HEK293 (cell line): Measurements from ENCODE around the gene SERHL2.

Experiments used
- CTCF ChIA-PET: fragments of 350-600 bp; formaldehyde crosslinking; extraction: SDS; loops from one replicate; lab custom pipeline; 2021; ENCODE audit warnings: antibody characterized with exemption; lab: Yijun Ruan, JAX
- POLR2A ChIA-PET: fragments of 300-600 bp; formaldehyde crosslinking; extraction: SDS; loops from one replicate; lab custom pipeline; 2020; ENCODE audit warnings: antibody characterized with exemption, inconsistent platforms; lab: Yijun Ruan, JAX
- H3K27ac ChIP-seq: fragments of 200-500 bp; sonication (Bioruptor generic); 2 replicates; pipeline ENCODE4 v1.5.1; 2014; ENCODE audit warnings: low read depth, low read length, control low read depth, inconsistent platforms; ENCODE audit errors: extremely low read depth
- H3K36me3 ChIP-seq, 2 experiments: fragments of 200-500 bp in 1 of 2; sonication (Bioruptor generic) in 1 of 2; 1 replicate in 1 of 2; 2 replicates in 1 of 2; pipeline ENCODE4 v1.5.1; 2014 to 2017; ENCODE audit warnings: inconsistent platforms in 2 of 2, low read length in 2 of 2; ENCODE audit not compliant: control insufficient read depth in 2 of 2, insufficient read depth in 1 of 2
- H3K4me1 ChIP-seq: fragments of 200-500 bp; sonication (Bioruptor generic); 2 replicates; pipeline ENCODE4 v1.5.1; 2014; ENCODE audit warnings: mild to moderate bottlenecking, low read length, inconsistent platforms; ENCODE audit not compliant: control insufficient read depth, insufficient read depth
- H3K4me3 ChIP-seq: 2 replicates; pipeline ENCODE4 v1.5.1; 2011; ENCODE audit warnings: low read depth, mild to moderate bottlenecking, control low read depth, low read length, moderate library complexity
- H3K9me3 ChIP-seq: fragments of 200-500 bp; sonication (Bioruptor generic); 2 replicates; pipeline ENCODE4 v1.5.1; 2014; ENCODE audit warnings: low read depth, low read length, inconsistent platforms; ENCODE audit not compliant: control insufficient read depth, insufficient read depth
- BCL11B ChIP-seq: fragments of 450-650 bp; formaldehyde crosslinking; IDR thresholded peaks from 2 replicates; pipeline ENCODE4 v1.5.1; 2016; ENCODE audit warnings: low read depth, missing biosample characterization, missing genetic modification characterization
- BCL6B ChIP-seq: fragments of 450-650 bp; formaldehyde crosslinking; IDR thresholded peaks from 2 replicates; pipeline ENCODE4 v1.5.1; 2017; ENCODE audit warnings: missing biosample characterization, missing genetic modification characterization
- CTCF ChIP-seq: fragments of 450-650 bp; formaldehyde crosslinking; IDR thresholded peaks from 2 replicates; pipeline ENCODE4 v1.5.1; 2016; ENCODE audit warnings: missing biosample characterization, missing genetic modification characterization
- FEZF1 ChIP-seq: fragments of 450-650 bp; formaldehyde crosslinking; IDR thresholded peaks from 2 replicates; pipeline ENCODE4 v1.5.1; 2016; ENCODE audit warnings: missing biosample characterization, missing genetic modification characterization
- GLIS1 ChIP-seq: fragments of 450-650 bp; formaldehyde crosslinking; IDR thresholded peaks from 2 replicates; pipeline ENCODE4 v1.5.1; 2016; ENCODE audit warnings: missing biosample characterization, missing genetic modification characterization
- GLIS2 ChIP-seq: fragments of 450-650 bp; formaldehyde crosslinking; IDR thresholded peaks from 2 replicates; pipeline ENCODE4 v1.5.1; 2016; ENCODE audit warnings: missing biosample characterization, missing genetic modification characterization
- TCF7L2 ChIP-seq: IDR thresholded peaks from 2 replicates; pipeline ENCODE4 v1.6.1; 2011; ENCODE audit warnings: low read depth, mild to moderate bottlenecking, inconsistent platforms, low read length, moderate library complexity, borderline replicate concordance
- ZBTB7A ChIP-seq: fragments of 450-650 bp; formaldehyde crosslinking; IDR thresholded peaks from 2 replicates; pipeline ENCODE4 v1.5.1; 2016; ENCODE audit warnings: low read depth, missing biosample characterization, missing genetic modification characterization
- ZIC2 ChIP-seq: fragments of 450-650 bp; formaldehyde crosslinking; IDR thresholded peaks from 2 replicates; pipeline ENCODE4 v1.5.1; 2016; ENCODE audit warnings: missing biosample characterization, missing genetic modification characterization
- ZNF112 ChIP-seq: fragments of 450-650 bp; formaldehyde crosslinking; IDR thresholded peaks from 2 replicates; pipeline ENCODE4 v1.5.0; 2017; ENCODE audit warnings: missing biosample characterization, missing genetic modification characterization
- ZNF280D ChIP-seq: fragments of 450-650 bp; formaldehyde crosslinking; IDR thresholded peaks from 2 replicates; pipeline ENCODE4 v1.5.1; 2016; ENCODE audit warnings: missing biosample characterization, missing genetic modification characterization
- ZNF292 ChIP-seq: fragments of 450-650 bp; formaldehyde crosslinking; IDR thresholded peaks from 2 replicates; pipeline ENCODE4 v1.5.1; 2016; ENCODE audit warnings: low read depth, missing biosample characterization, missing genetic modification characterization, borderline replicate concordance
- ZNF433 ChIP-seq: fragments of 450-650 bp; formaldehyde crosslinking; IDR thresholded peaks from 2 replicates; pipeline ENCODE4 v1.5.1; 2016; ENCODE audit warnings: missing biosample characterization, missing genetic modification characterization, low read depth
- ZNF48 ChIP-seq: fragments of 450-650 bp; formaldehyde crosslinking; IDR thresholded peaks from 2 replicates; pipeline ENCODE4 v1.5.1; 2016; ENCODE audit warnings: missing biosample characterization, missing genetic modification characterization
- ZNF548 ChIP-seq: fragments of 450-650 bp; formaldehyde crosslinking; IDR thresholded peaks from 2 replicates; pipeline ENCODE4 v1.5.1; 2016; ENCODE audit warnings: missing biosample characterization, missing genetic modification characterization
- ZNF549 ChIP-seq: fragments of 450-650 bp; IDR thresholded peaks from 2 replicates; pipeline ENCODE4 v1.5.1; 2018; ENCODE audit warnings: missing biosample characterization, missing genetic modification characterization, mild to moderate bottlenecking, inconsistent platforms, moderate library complexity
- ZNF571 ChIP-seq: fragments of 450-650 bp; formaldehyde crosslinking; IDR thresholded peaks from 2 replicates; pipeline ENCODE4 v1.5.0; 2017; ENCODE audit warnings: missing biosample characterization, missing genetic modification characterization
- ZNF623 ChIP-seq: fragments of 450-650 bp; formaldehyde crosslinking; IDR thresholded peaks from 2 replicates; pipeline ENCODE4 v1.5.1; 2016; ENCODE audit warnings: missing biosample characterization, missing genetic modification characterization
- ZNF624 ChIP-seq: fragments of 450-650 bp; formaldehyde crosslinking; IDR thresholded peaks from 2 replicates; pipeline ENCODE4 v1.5.1; 2017; ENCODE audit warnings: missing biosample characterization, missing genetic modification characterization
- ZNF785 ChIP-seq: fragments of 450-650 bp; formaldehyde crosslinking; IDR thresholded peaks from 2 replicates; pipeline ENCODE4 v1.5.1; 2016; ENCODE audit warnings: missing biosample characterization, missing genetic modification characterization
- ZXDB ChIP-seq: fragments of 450-650 bp; formaldehyde crosslinking; IDR thresholded peaks from 2 replicates; pipeline ENCODE4 v1.5.1; 2016; ENCODE audit warnings: missing biosample characterization, missing genetic modification characterization

The SERHL2 gene

GRCh38 chr22:42560381-42560780, 6.6 kb downstream of the SERHL2 start:
- Histone ChIP-seq H3K4me1 (no peaks in the 10 kb centered on the region), H3K36me3 (no peaks in the 10 kb centered on the region; a peak in 1 of 3 replicates), H3K27ac (no peak overlapping the region), H3K4me3 (no peak overlapping the region), H3K9me3 (no peaks in the 10 kb centered on the region)
- ChIA-PET POLR2A (interaction anchor here (0.5 to 1.3 kb wide), 4 partner anchors 10 to 543 kb away, joined by 3 to 6 read pairs (median 4); no protein-coding TSS in a partner anchor), CTCF (interaction anchor here (0.5 to 3.7 kb wide), 19 partner anchors 9 to 524 kb away, joined by 3 to 31 read pairs (median 5); no protein-coding TSS in a partner anchor)
- TF ChIP-seq ZNF292 (tag by site-specific recombination) (no peak), ZNF280D (tag by site-specific recombination) (no peak), ZNF623 (tag by site-specific recombination) (no peak), ZXDB (no peak), GLIS1 (tag by site-specific recombination) (no peak), ZNF48 (no peak), ZNF785 (no peak), ZNF112 (tag by site-specific recombination) (no peak), ZNF548 (tag by site-specific recombination) (no peak), ZIC2 (no peak), ZNF571 (no peak), TCF7L2 (no peak), ZNF549 (no peak), BCL6B (no peak), ZNF624 (no peak), FEZF1 (tag by site-specific recombination) (no peak)

- no peaks in the 10 kb centered on the region; a peak in 1 of 3 replicates for H3K36me3 ChIP-seq
- CTCF ChIA-PET: interaction anchor here (0.5 to 3.7 kb wide), 23 partner anchors 9 to 523 kb away, joined by 3 to 31 read pairs (median 4); no protein-coding TSS in a partner anchor
- TF ChIP-seq ZBTB7A (tag by site-specific recombination) (no peak), GLIS1 (tag by site-specific recombination) (peak; percentile 50), ZIC2 (peak; percentile 30), ZNF433 (tag by site-specific recombination) (no peak), CTCF (peak; percentile 53; the same call in 1 of the 2 replicates), GLIS2 (peak; percentile 43), BCL11B (tag by site-specific recombination) (no peak)
- TF ChIP-seq, all 188 proteins: peak for 4
- Histone ChIP-seq H3K4me3 (no peak overlapping the region), H3K4me1 (no peaks in the 10 kb centered on the region), H3K27ac (no peak overlapping the region), H3K9me3 (no peaks in the 10 kb centered on the region)
- POLR2A ChIA-PET: interaction anchor here (0.5 to 1.3 kb wide), 4 partner anchors 9 to 543 kb away, joined by 3 to 6 read pairs (median 4); no protein-coding TSS in a partner anchor
Measured at GRCh38 chr22:42560781-42561180, 7.0 kb downstream of the SERHL2 start.
